Stomach (tissue), 4 donors: Measurements from ENCODE around the gene TTLL8.
A peak's percentile ranks its signal among the peaks of the same experiment; 100 is the strongest.

Experiments
- POLR2A ChIP-seq, 4 donors: fragments of 450-650 bp; IDR thresholded peaks; one replicate each; pipeline ENCODE4 v1.6.1; 2016; ENCODE audit warnings: antibody characterized with exemption in 4 of 4, control low read depth in 2 of 4, mild to moderate bottlenecking in 1 of 4, moderate library complexity in 1 of 4
- POLR2AphosphoS5 ChIP-seq, 3 donors: sonication (generic); formaldehyde crosslinking; IDR thresholded peaks; one replicate each; pipeline ENCODE4 v1.6.1; 2016; ENCODE audit warnings: antibody characterized with exemption in 3 of 3
- TF ChIP-seq, protein P1 (sequence below), 7 experiments: fragments of 450-650 bp in 4 of 7; fragments of 200-600 bp in 3 of 7; sonication (generic) in 3 of 7; IDR thresholded peaks; one replicate each; pipeline ENCODE4 v1.5.1; 2016 to 2019; ENCODE audit warnings: antibody characterized with exemption in 7 of 7, control low read depth in 2 of 7, mild to moderate bottlenecking in 1 of 7

DNA sequence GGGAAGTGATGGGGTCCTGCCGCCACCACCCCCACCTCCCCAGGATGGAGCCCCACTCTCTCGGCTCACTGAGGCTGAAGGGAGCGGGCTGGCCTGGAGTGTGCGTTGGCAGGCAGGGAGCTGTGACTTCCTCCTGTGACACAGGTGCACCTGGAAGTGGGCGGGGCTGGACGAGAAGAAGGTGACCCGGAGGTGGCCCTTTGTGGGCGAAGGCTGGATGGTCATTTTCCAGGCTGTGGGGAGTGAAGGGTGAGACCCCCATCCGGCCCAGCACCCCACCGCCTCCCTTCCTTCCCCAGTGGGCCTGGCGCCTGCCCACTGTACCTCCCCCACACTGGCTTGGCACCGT lies 60.9 kb downstream of the TTLL8 start:
- no peak for TF ChIP-seq POLR2A (IDR thresholded peaks at IDR 0.05)
- TF ChIP-seq, protein P1, sequence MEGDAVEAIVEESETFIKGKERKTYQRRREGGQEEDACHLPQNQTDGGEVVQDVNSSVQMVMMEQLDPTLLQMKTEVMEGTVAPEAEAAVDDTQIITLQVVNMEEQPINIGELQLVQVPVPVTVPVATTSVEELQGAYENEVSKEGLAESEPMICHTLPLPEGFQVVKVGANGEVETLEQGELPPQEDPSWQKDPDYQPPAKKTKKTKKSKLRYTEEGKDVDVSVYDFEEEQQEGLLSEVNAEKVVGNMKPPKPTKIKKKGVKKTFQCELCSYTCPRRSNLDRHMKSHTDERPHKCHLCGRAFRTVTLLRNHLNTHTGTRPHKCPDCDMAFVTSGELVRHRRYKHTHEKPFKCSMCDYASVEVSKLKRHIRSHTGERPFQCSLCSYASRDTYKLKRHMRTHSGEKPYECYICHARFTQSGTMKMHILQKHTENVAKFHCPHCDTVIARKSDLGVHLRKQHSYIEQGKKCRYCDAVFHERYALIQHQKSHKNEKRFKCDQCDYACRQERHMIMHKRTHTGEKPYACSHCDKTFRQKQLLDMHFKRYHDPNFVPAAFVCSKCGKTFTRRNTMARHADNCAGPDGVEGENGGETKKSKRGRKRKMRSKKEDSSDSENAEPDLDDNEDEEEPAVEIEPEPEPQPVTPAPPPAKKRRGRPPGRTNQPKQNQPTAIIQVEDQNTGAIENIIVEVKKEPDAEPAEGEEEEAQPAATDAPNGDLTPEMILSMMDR (IDR thresholded peaks at IDR 0.05) = no peak
- peak in 2 of 3 donors; percentile 52 to 68 for TF ChIP-seq POLR2AphosphoS5 (IDR thresholded peaks at IDR 0.05)
